GM23338 (cell line): Measurements from ENCODE around the gene CSF1R. TPM values are rescaled to one million over a fixed set of nuclear protein-coding genes. Genes with fewer than 3 reads are reported as not detected.

Experiments used
- POLR2AphosphoS5 ChIP-seq: IDR thresholded peaks from 2 replicates; pipeline ENCODE4 v1.6.1; 2016; ENCODE audit warnings: antibody characterized with exemption, low read depth
- ZNF462 ChIP-seq: fragments of 250-450 bp; sonication (Bioruptor Pico); IDR thresholded peaks from 2 replicates; pipeline ENCODE4 v1.5.0; 2020; ENCODE audit warnings: mild to moderate bottlenecking, moderate library complexity
- polyA plus RNA-seq: library from polyadenylated mRNA; unstranded; fragments of >200 nt; fragmentation: Nextera tagmentation; extraction: Ambion mirVana; gene quantifications from 2 replicates; pipeline ENCODE4 v1.2.1, GENCODE V29; 2016
- small RNA-seq: library from RNA; depleted of rRNA; stranded (forward); fragments of <200 nt; gene quantifications from one replicate; pipeline ENCODE3, GENCODE V24; 2014; ENCODE audit warnings: low replicate concordance
- total RNA-seq: library from RNA; depleted of rRNA; stranded (reverse); fragments of >200 nt; shearing (Covaris generic); gene quantifications from 2 replicates; pipeline ENCODE4 v1.2.3, GENCODE V29; 2014; rRNA removed

Gene CSF1R
- total and polyA plus RNA-seq, 2 experiments from 2014 or later, result 0.21 TPM; not detected in 1

- TF ChIP-seq ZNF462 (CRISPR knock-in tag) (no peak), POLR2AphosphoS5 (no peak)
These were observed 80.0 kb downstream of the CSF1R start (continued) for GRCh38 chr5:150006318-150006717.

Small RNA genes lying within 50 kb of the gene (small RNA-seq; reads per million reads assigned to genes)
- gene RF00019, result not detected

Other genes starting within 250 kb of the CSF1R start
- not detected in 2 replicates for gene PDE6A, start 141.8 kb downstream of the CSF1R start, total RNA-seq
- gene PDE6A, start 141.8 kb downstream of the CSF1R start, polyA plus RNA-seq, result 0.08 TPM in 1 of 2 replicates, not detected in the other
- gene SLC26A2, start 125.8 kb downstream of the CSF1R start, total RNA-seq, result 11.3 and 11.5 TPM in 2 replicates
- gene SLC26A2, start 125.8 kb downstream of the CSF1R start, polyA plus RNA-seq, result 3.4 and 3.5 TPM in 2 replicates
- 1.7 and 2.1 TPM in 2 replicates for gene TIGD6, start 85.9 kb downstream of the CSF1R start, total RNA-seq
- 1.4 and 2.1 TPM in 2 replicates for gene TIGD6, start 85.9 kb downstream of the CSF1R start, polyA plus RNA-seq
- 27.0 and 37.9 TPM in 2 replicates for gene HMGXB3, start 85.8 kb downstream of the CSF1R start, total RNA-seq
- gene HMGXB3, start 85.8 kb downstream of the CSF1R start, polyA plus RNA-seq, result 9.4 and 10.6 TPM in 2 replicates
- 7.1 and 11.3 TPM in 2 replicates for gene PDGFRB, start 69.3 kb upstream of the CSF1R start, total RNA-seq
- gene PDGFRB, start 69.3 kb upstream of the CSF1R start, polyA plus RNA-seq, result 4.1 and 4.5 TPM in 2 replicates
- gene CDX1, start 80.2 kb upstream of the CSF1R start, total RNA-seq, result not detected in 2 replicates
- not detected in 2 replicates for gene CDX1, start 80.2 kb upstream of the CSF1R start, polyA plus RNA-seq
- gene SLC6A7, start 103.5 kb upstream of the CSF1R start, total RNA-seq, result not detected in 2 replicates
- not detected in 2 replicates for gene SLC6A7, start 103.5 kb upstream of the CSF1R start, polyA plus RNA-seq
- not detected in 2 replicates for gene CAMK2A, start 203.2 kb upstream of the CSF1R start, total RNA-seq
- 0.18 TPM in 1 of 2 replicates, not detected in the other for gene CAMK2A, start 203.2 kb upstream of the CSF1R start, polyA plus RNA-seq
- 6.9 and 7.1 TPM in 2 replicates for gene ARSI, start 216.4 kb upstream of the CSF1R start, total RNA-seq
- 0.99 and 1.6 TPM in 2 replicates for gene ARSI, start 216.4 kb upstream of the CSF1R start, polyA plus RNA-seq